A549 (cell line): ENCODE data around the gene KIFC1. TPM values are rescaled to one million over a fixed set of nuclear protein-coding genes. Genes with fewer than 3 reads are reported as not detected.
"Not testable (repeated sequence)": the region's sequence is repeated elsewhere in the genome, so short reads cannot be mapped to it uniquely, and the experiment has no call there.

Experiments used
- ATAC-seq, 2 experiments: fragments of 200-7000 bp in 1 of 2; fragments of >200 bp in 1 of 2; cut with Nextera tagmentation in 1 of 2; cut with Tn5 transposase in 1 of 2; 3 replicates each; pipeline versions ENCODE4 v1.8.0 to v1.9.1; 2018 to 2020; ENCODE audit warnings: mild to moderate bottlenecking in 1 of 2, moderate library complexity in 1 of 2
- CTCF ChIA-PET: fragments of 300-600 bp; sonication (Branson Sonifier 250); formaldehyde crosslinking; extraction: SDS; loops from one replicate; lab custom pipeline; 2021; ENCODE audit warnings: antibody characterized with exemption, inconsistent platforms; lab: Yijun Ruan, JAX
- POLR2A ChIA-PET: fragments of 350-600 bp; formaldehyde crosslinking; extraction: SDS; loops from one replicate; lab custom pipeline; 2021; ENCODE audit warnings: antibody characterized with exemption, inconsistent platforms; lab: Yijun Ruan, JAX
- DNase-seq, 2 experiments: peaks; one replicate each; pipeline versions ENCODE4 v3.0.0 to v3.0.0-alpha.2; 2011 to 2016; ENCODE audit warnings: low read depth in 1 of 2, low spot score in 1 of 2
- FAIRE-seq: peaks from 2 replicates; lab custom pipeline; 2011; peaks lifted over from hg19 to GRCh38; lab: Jason Lieb, UNC
- H3K27ac ChIP-seq, 2 experiments: fragments of >200 bp; sonication (Bioruptor Twin); formaldehyde crosslinking; 3 replicates each; pipeline ENCODE4 v1.5.1; 2016 to 2017
- H3K4me1 ChIP-seq: fragments of >200 bp; sonication (Bioruptor Twin); formaldehyde crosslinking; 3 replicates; pipeline ENCODE4 v1.6.1; 2016
- H3K4me2 ChIP-seq: fragments of >200 bp; sonication (Bioruptor Twin); formaldehyde crosslinking; 3 replicates; pipeline ENCODE4 v1.6.1; 2016
- H3K4me3 ChIP-seq: fragments of >200 bp; sonication (Bioruptor Twin); formaldehyde crosslinking; 3 replicates; pipeline ENCODE4 v1.5.1; 2016
- H3K9me3 ChIP-seq: fragments of >200 bp; sonication (Bioruptor Twin); formaldehyde crosslinking; 3 replicates; pipeline ENCODE4 v1.6.1; 2016
- ATOH8 ChIP-seq: fragments of 250-450 bp; sonication (Bioruptor Pico); IDR thresholded peaks from 2 replicates; pipeline ENCODE4 v1.5.0; 2020; ENCODE audit warnings: low read depth, mild to moderate bottlenecking, moderate library complexity
- CBX8 ChIP-seq: fragments of 200-600 bp; sonication (generic); IDR thresholded peaks from 2 replicates; pipeline ENCODE4 v1.6.1; 2016
- CEBPB ChIP-seq, 2 experiments: fragments of >200 bp in 1 of 2; sonication (Bioruptor Twin) in 1 of 2; formaldehyde crosslinking in 1 of 2; IDR thresholded peaks; 2 replicates each; pipeline ENCODE4 v1.6.1; 2012 to 2016
- CHD2 ChIP-seq: fragments of 150-350 bp; IDR thresholded peaks from 2 replicates; pipeline ENCODE4 v1.6.1; 2014; ENCODE audit warnings: low read length; ENCODE audit not compliant: partially characterized antibody
- CHD4 ChIP-seq: fragments of 200-600 bp; sonication (generic); IDR thresholded peaks from 2 replicates; pipeline ENCODE4 v1.6.1; 2016; ENCODE audit warnings: antibody characterized with exemption, mild to moderate bottlenecking, borderline replicate concordance
- FOSB ChIP-seq: fragments of 250-450 bp; sonication (Bioruptor Pico); IDR thresholded peaks from 2 replicates; pipeline ENCODE4 v1.5.0; 2020; ENCODE audit warnings: mild to moderate bottlenecking, moderate library complexity
- FOSL2 ChIP-seq, 2 experiments: fragments of 450-650 bp in 1 of 2; fragments of >200 bp in 1 of 2; sonication (Bioruptor Twin) in 1 of 2; formaldehyde crosslinking; IDR thresholded peaks; 2 replicates each; pipeline versions ENCODE4 v1.5.0 to v1.6.1; 2016 to 2020; ENCODE audit warnings: mild to moderate bottlenecking in 1 of 2, moderate library complexity in 1 of 2
- FOXS1 ChIP-seq: fragments of 250-450 bp; sonication (Bioruptor Pico); IDR thresholded peaks from 2 replicates; pipeline ENCODE4 v1.5.0; 2020; ENCODE audit warnings: mild to moderate bottlenecking, moderate library complexity
- HDAC2 ChIP-seq: fragments of 200-600 bp; sonication (generic); IDR thresholded peaks from 2 replicates; pipeline ENCODE4 v1.6.1; 2016
- HES2 ChIP-seq: fragments of >200 bp; sonication (Bioruptor Twin); formaldehyde crosslinking; IDR thresholded peaks from 2 replicates; pipeline ENCODE4 v1.6.1; 2016
- HEYL ChIP-seq: fragments of 250-450 bp; sonication (Bioruptor Pico); IDR thresholded peaks from 2 replicates; pipeline ENCODE4 v1.8.0; 2021; ENCODE audit warnings: mild to moderate bottlenecking, moderate library complexity
- HMGXB4 ChIP-seq: fragments of 250-450 bp; sonication (Bioruptor Pico); IDR thresholded peaks from 2 replicates; pipeline ENCODE4 v1.5.0; 2021; ENCODE audit warnings: mild to moderate bottlenecking, moderate library complexity, borderline replicate concordance
- HOXB5 ChIP-seq: fragments of 250-450 bp; sonication (Bioruptor Pico); IDR thresholded peaks from 2 replicates; pipeline ENCODE4 v1.5.0; 2020; ENCODE audit warnings: mild to moderate bottlenecking, moderate library complexity
- JUN ChIP-seq, 2 experiments: fragments of >200 bp; sonication (Bioruptor Twin); formaldehyde crosslinking; IDR thresholded peaks; 2 replicates in 1 of 2; 3 replicates in 1 of 2; pipeline ENCODE4 v1.6.1; 2016 to 2017
- MAFK ChIP-seq: fragments of 450-650 bp; IDR thresholded peaks from 2 replicates; pipeline ENCODE4 v1.6.1; 2014; ENCODE audit not compliant: partially characterized antibody
- MYC ChIP-seq: IDR thresholded peaks from 2 replicates; pipeline ENCODE4 v1.6.1; 2012; ENCODE audit warnings: mild to moderate bottlenecking, inconsistent platforms, low read length, improper control_type of control experiment, borderline replicate concordance
- PBX3 ChIP-seq: IDR thresholded peaks from 2 replicates; pipeline ENCODE4 v1.6.1; 2012
- SMC3 ChIP-seq: fragments of >200 bp; sonication (Bioruptor Twin); formaldehyde crosslinking; IDR thresholded peaks from 3 replicates; pipeline ENCODE4 v1.6.1; 2018; ENCODE audit warnings: inconsistent platforms
- SREBF2 ChIP-seq: fragments of 450-650 bp; IDR thresholded peaks from 2 replicates; pipeline ENCODE4 v1.6.1; 2014; ENCODE audit warnings: mild to moderate bottlenecking, moderate library complexity
- TFCP2L1 ChIP-seq: fragments of 250-450 bp; sonication (Bioruptor Pico); IDR thresholded peaks from 2 replicates; pipeline ENCODE4 v1.5.0; 2021; ENCODE audit warnings: mild to moderate bottlenecking
- TP53 ChIP-seq: fragments of 250-450 bp; sonication (Bioruptor Pico); IDR thresholded peaks from 2 replicates; pipeline ENCODE4 v1.5.0; 2021; ENCODE audit warnings: mild to moderate bottlenecking, moderate library complexity
- ZC3H11A ChIP-seq: fragments of 450-650 bp; IDR thresholded peaks from 2 replicates; pipeline ENCODE4 v1.6.1; 2014; ENCODE audit warnings: antibody characterized with exemption, mild to moderate bottlenecking
- ZNF302 ChIP-seq: fragments of 250-450 bp; sonication (Bioruptor Pico); IDR thresholded peaks from 2 replicates; pipeline ENCODE4 v1.9.0; 2021; ENCODE audit warnings: inconsistent platforms, mild to moderate bottlenecking, moderate library complexity
- WGBS: methylation state at CpG from one replicate; pipeline ENCODE4 v1.1.6; 2017; ENCODE audit errors: missing lambda C conversion rate; 5-methylcytosine and 5-hydroxymethylcytosine counted together
- polyA plus RNA-seq, 4 experiments: library from polyadenylated mRNA; depleted of rRNA in 3 of 4; stranded (reverse); fragments of >200 nt; fragmentation: RNase III in 1 of 4; extraction: RNeasy Plus Mini Kit Qiagen cat#74134 plus additional on column Dnase treatment in 1 of 4; gene quantifications; 2 replicates in 3 of 4; 3 replicates in 1 of 4; pipeline ENCODE4 v1.2.3, GENCODE V29; 2011 to 2017

Gene KIFC1
- polyA plus RNA-seq, 2 of the 4 experiments (the other 2 are of a cell fraction): 23.9 to 30.5 TPM

- ATAC-seq, POLR2A ChIA-PET, FAIRE-seq, DNase-seq, H3K9me3 ChIP-seq, H3K4me1 ChIP-seq, H3K4me2 ChIP-seq, H3K27ac ChIP-seq, H3K4me3 ChIP-seq: not testable (repeated sequence)
- CTCF ChIA-PET: interaction anchor here (1.4 kb wide), 1 partner anchor 9 kb away, joined by 6 read pairs; no protein-coding TSS in a partner anchor
- WGBS: 88% methylated on average over 3 of the region's 6 CpGs
These were observed 8.3 kb downstream of the KIFC1 start for GRCh38 chr6:33399881-33400280.

- Histone ChIP-seq H3K27ac (no peak overlapping the region), H3K9me3 (no peaks in the 10 kb centered on the region), H3K4me2 (no peak overlapping the region), H3K4me3 (no peak overlapping the region), H3K4me1 (peaks cover 8% of the 10 kb centered on the region)
- FAIRE-seq (no peak), DNase-seq (no peak), ATAC-seq (no peak)
- CTCF ChIA-PET: interaction anchor here (1.1 to 1.6 kb wide), 2 partner anchors 9 to 14 kb away, joined by 5 to 7 read pairs; no protein-coding TSS in a partner anchor
- no peak for TF ChIP-seq HOXB5 (CRISPR knock-in tag)
- no peak for TF ChIP-seq ZNF302 (CRISPR knock-in tag)
- no peak for TF ChIP-seq FOSL2 (IDR thresholded peaks at IDR 0.05)
- no peak for TF ChIP-seq FOSL2 (CRISPR knock-in tag; IDR thresholded peaks at IDR 0.05)
- TF ChIP-seq ATOH8 (CRISPR knock-in tag): no peak
- TF ChIP-seq SREBF2: no peak
- TF ChIP-seq SMC3: no peak
- no peak for TF ChIP-seq HES2
- TF ChIP-seq FOSB: no peak
- TF ChIP-seq TFCP2L1 (CRISPR knock-in tag): no peak
- no peak for TF ChIP-seq TP53 (CRISPR knock-in tag)
- TF ChIP-seq HEYL (CRISPR knock-in tag): no peak
- TF ChIP-seq MYC: no peak
- WGBS: 91% methylated on average over 17 of the region's 17 CpGs
- POLR2A ChIA-PET: no interaction called here
These were observed 13.3 kb downstream of the KIFC1 start for GRCh38 chr6:33404884-33405283.

GRCh38 chr6:33405386-33405940 lies 13.8 kb downstream of the KIFC1 start:
- WGBS: 88% methylated on average over 15 of the region's 15 CpGs
- CTCF ChIA-PET: interaction anchor here (0.6 to 1.6 kb wide), 3 partner anchors 10 to 705 kb away, joined by 3 to 7 read pairs (median 5); no protein-coding TSS in a partner anchor

GRCh38 chr6:33406126-33406525 lies 14.5 kb downstream of the KIFC1 start:
- ATAC-seq: no peak
- Histone ChIP-seq H3K4me3 (no peak overlapping the region), H3K4me1 (peaks cover 8% of the 10 kb centered on the region), H3K27ac (no peak overlapping the region), H3K9me3 (no peaks in the 10 kb centered on the region), H3K4me2 (no peak overlapping the region)
- 98% methylated on average over 8 of the region's 17 CpGs for WGBS
- POLR2A ChIA-PET: no interaction called here
- no peak for FAIRE-seq
- TF ChIP-seq FOSL2 (IDR thresholded peaks at IDR 0.05) (no peak), FOSL2 (CRISPR knock-in tag; IDR thresholded peaks at IDR 0.05) (no peak), HMGXB4 (no peak), MAFK (no peak), CHD2 (no peak), JUN (IDR thresholded peaks at IDR 0.05) (no peak), MYC (no peak), ZC3H11A (no peak)
- CTCF ChIA-PET: interaction anchor here (0.6 to 1.6 kb wide), 4 partner anchors 10 to 705 kb away, joined by 3 to 7 read pairs (median 4); partner anchors contain the start of gene RGL2
- DNase-seq: no peak

More at GRCh38 chr6:33405386-33405940, 13.8 kb downstream of the KIFC1 start:
- POLR2A ChIA-PET: no interaction called here
- Histone ChIP-seq H3K27ac (no peak overlapping the region), H3K4me3 (no peak overlapping the region), H3K4me1 (peaks cover 8% of the 10 kb centered on the region), H3K4me2 (no peak overlapping the region), H3K9me3 (no peaks in the 10 kb centered on the region)
- ATAC-seq (no peak), FAIRE-seq (no peak), DNase-seq (no peak)
- TF ChIP-seq CEBPB (IDR thresholded peaks at IDR 0.05) (no peak), TFCP2L1 (CRISPR knock-in tag) (no peak), CBX8 (no peak), FOXS1 (no peak), PBX3 (no peak), CHD4 (no peak), HEYL (CRISPR knock-in tag) (no peak), MAFK (no peak), HDAC2 (no peak)
